ENCODE results near the gene ALX3. TPM values are rescaled to one million over a fixed set of nuclear protein-coding genes. Genes with fewer than 3 reads are reported as not detected.
A peak's percentile ranks its signal among the peaks of the same experiment; 100 is the strongest.

The ALX3 gene
- total RNA-seq, result not detected
- polyA plus RNA-seq (2013, experiment 1 of 2), result not detected
- not detected for polyA plus RNA-seq (2013, experiment 2 of 2)
- long read RNA-seq, experiment 1, result 0 reads
- long read RNA-seq, experiment 2, result 0 reads
- long read RNA-seq, experiment 3, partial matches to known transcripts, result 0 of 2 reads
- long read RNA-seq, experiment 3, other reads (novel, unspliced or antisense), result 2 of 2 reads
- long read RNA-seq, experiment 4, result 0 reads

DNA sequence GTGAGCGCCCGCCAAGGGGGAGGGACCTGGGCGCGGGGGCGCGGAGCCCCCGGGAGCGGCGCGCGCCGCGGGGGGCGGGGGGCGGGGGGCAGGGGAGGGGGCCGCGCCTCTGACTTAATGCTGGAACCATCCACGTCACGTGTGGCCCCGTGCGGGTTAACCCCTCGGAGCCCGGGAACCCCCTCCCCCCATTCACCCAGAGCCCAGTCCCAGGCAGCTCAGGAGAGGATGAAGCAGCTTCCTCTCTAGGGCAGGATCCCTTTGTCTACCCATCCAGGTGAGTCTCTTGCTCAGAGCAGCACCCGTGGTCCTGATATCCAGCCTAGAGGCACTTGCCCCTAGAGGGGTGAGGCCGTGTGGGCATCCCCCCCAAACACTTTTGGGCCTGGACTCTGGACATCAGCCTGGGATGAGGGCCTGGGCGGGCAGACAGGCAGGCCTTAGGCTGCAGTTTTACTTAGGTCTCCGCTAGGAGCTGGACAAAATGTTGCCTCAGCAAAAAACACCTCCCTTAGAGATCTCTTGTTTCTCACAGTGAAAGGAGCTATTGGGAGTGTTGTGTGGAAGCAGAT lies at the start of gene ALX3:
Gene ALX3, minus strand, starts transcription at position 2 of the 572 bp plus-strand sequence. CDS start 60 bp downstream, outside the sequence.
- Histone ChIP-seq H3K27ac (ENCODE audit: low read depth, low read length) (no peak within 1 kb of the TSS), H3K9me3 (ENCODE audit: control insufficient read depth, low read length) (no peaks in the 10 kb centered on the region), H3K4me1 (ENCODE audit: control insufficient read depth, insufficient read depth, low read length) (no peaks in the 10 kb centered on the region), H3K9ac (ENCODE audit: extremely low read depth, low read length, poor library complexity, severe bottlenecking) (no peak within 1 kb of the TSS), H3K27me3 (ENCODE audit: control insufficient read depth, insufficient read depth, low read length, poor library complexity, severe bottlenecking) (peaks cover 98% of the 10 kb centered on the region), H3K4me3 (ENCODE audit: low read length) (no peak within 1 kb of the TSS), H3K36me3 (ENCODE audit: control insufficient read depth, insufficient read depth, low read length) (no peaks in the 10 kb centered on the region)
- no peaks in the 10 kb centered on the region for H3K9me3 Mint-ChIP-seq
- 9 to 14% methylated on average over 2 to 27 of the region's 27 CpGs for WGBS, 2 experiments (ENCODE audit: insufficient coverage in 1 of 2, insufficient read length in 1 of 2)
- peak; percentile 72 for DNase-seq
- no peaks in the 10 kb centered on the region for H3K36me3 Mint-ChIP-seq (ENCODE audit: low read depth)
- TF ChIP-seq, protein P1, sequence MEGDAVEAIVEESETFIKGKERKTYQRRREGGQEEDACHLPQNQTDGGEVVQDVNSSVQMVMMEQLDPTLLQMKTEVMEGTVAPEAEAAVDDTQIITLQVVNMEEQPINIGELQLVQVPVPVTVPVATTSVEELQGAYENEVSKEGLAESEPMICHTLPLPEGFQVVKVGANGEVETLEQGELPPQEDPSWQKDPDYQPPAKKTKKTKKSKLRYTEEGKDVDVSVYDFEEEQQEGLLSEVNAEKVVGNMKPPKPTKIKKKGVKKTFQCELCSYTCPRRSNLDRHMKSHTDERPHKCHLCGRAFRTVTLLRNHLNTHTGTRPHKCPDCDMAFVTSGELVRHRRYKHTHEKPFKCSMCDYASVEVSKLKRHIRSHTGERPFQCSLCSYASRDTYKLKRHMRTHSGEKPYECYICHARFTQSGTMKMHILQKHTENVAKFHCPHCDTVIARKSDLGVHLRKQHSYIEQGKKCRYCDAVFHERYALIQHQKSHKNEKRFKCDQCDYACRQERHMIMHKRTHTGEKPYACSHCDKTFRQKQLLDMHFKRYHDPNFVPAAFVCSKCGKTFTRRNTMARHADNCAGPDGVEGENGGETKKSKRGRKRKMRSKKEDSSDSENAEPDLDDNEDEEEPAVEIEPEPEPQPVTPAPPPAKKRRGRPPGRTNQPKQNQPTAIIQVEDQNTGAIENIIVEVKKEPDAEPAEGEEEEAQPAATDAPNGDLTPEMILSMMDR (conservative IDR thresholded peaks at IDR 0.05), result no peak
- peaks cover 9% of the 10 kb centered on the region for H3K4me1 Mint-ChIP-seq
- H3K27ac Mint-ChIP-seq, result no peak within 1 kb of the TSS
- H3K27me3 Mint-ChIP-seq (ENCODE audit: insufficient read depth), result peaks cover 93% of the 10 kb centered on the region
- H3K4me3 Mint-ChIP-seq, result peak within 1 kb of the TSS; percentile 47

DNA sequence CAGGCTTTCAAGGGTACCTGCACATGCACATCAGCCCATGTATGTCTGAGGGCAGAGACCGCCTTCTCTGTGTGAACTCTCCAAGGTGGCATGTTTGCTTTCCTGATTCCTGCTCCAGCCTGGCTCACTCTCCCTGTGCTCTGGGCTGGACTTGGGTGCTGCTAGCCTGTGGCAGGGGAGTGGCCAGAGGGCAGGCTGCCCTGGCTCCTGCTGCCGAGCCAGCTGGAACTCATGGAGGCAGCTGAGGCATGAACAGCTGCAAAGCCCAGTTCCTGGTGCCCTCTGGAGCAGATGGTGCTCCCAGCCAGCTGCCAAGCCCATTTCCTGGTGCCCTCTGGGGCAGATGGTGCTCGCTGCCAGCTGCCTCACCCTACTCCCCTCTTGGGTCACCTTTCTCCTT lies 49.4 kb upstream of the ALX3 start:
- TF ChIP-seq, protein P1 (conservative IDR thresholded peaks at IDR 0.05), result no peak
- no peaks in the 10 kb centered on the region for H3K4me1 Mint-ChIP-seq
- no peaks in the 10 kb centered on the region for H3K27me3 ChIP-seq (ENCODE audit: control insufficient read depth, insufficient read depth, low read length, poor library complexity, severe bottlenecking)
- H3K9me3 ChIP-seq (ENCODE audit: control insufficient read depth, low read length), result peaks cover 6% of the 10 kb centered on the region
- H3K36me3 Mint-ChIP-seq (ENCODE audit: low read depth), result peaks cover 4% of the 10 kb centered on the region
- no peak overlapping the region for H3K4me3 Mint-ChIP-seq
- no peaks in the 10 kb centered on the region for H3K4me1 ChIP-seq (ENCODE audit: control insufficient read depth, insufficient read depth, low read length)
- no peak overlapping the region for H3K9ac ChIP-seq (ENCODE audit: extremely low read depth, low read length, poor library complexity, severe bottlenecking)
- no peak overlapping the region for H3K27ac ChIP-seq (ENCODE audit: low read depth, low read length)
- DNase-seq, result no peak
- 97 to 100% methylated on average over 1 to 2 of the region's 3 CpGs for WGBS, 2 experiments (ENCODE audit: insufficient coverage in 1 of 2, insufficient read length in 1 of 2)
- no peak overlapping the region for H3K4me3 ChIP-seq (ENCODE audit: low read length)
- no peaks in the 10 kb centered on the region for H3K36me3 ChIP-seq (ENCODE audit: control insufficient read depth, insufficient read depth, low read length)
- peaks cover 27% of the 10 kb centered on the region for H3K9me3 Mint-ChIP-seq
- no peak overlapping the region for H3K27ac Mint-ChIP-seq
- H3K27me3 Mint-ChIP-seq (ENCODE audit: insufficient read depth), result peaks cover 37% of the 10 kb centered on the region

GRCh38 chr1:110118636-110119396 lies 48.3 kb upstream of the ALX3 start:
- Histone ChIP-seq H3K36me3 (ENCODE audit: control insufficient read depth, insufficient read depth, low read length) (no peaks in the 10 kb centered on the region), H3K4me3 (ENCODE audit: low read length) (no peak overlapping the region), H3K4me1 (ENCODE audit: control insufficient read depth, insufficient read depth, low read length) (no peaks in the 10 kb centered on the region), H3K27ac (ENCODE audit: low read depth, low read length) (no peak overlapping the region), H3K27me3 (ENCODE audit: control insufficient read depth, insufficient read depth, low read length, poor library complexity, severe bottlenecking) (no peaks in the 10 kb centered on the region), H3K9me3 (ENCODE audit: control insufficient read depth, low read length) (peaks cover 5% of the 10 kb centered on the region), H3K9ac (ENCODE audit: extremely low read depth, low read length, poor library complexity, severe bottlenecking) (no peak overlapping the region)
- peaks cover 24% of the 10 kb centered on the region for H3K9me3 Mint-ChIP-seq
- no peaks in the 10 kb centered on the region for H3K4me1 Mint-ChIP-seq
- DNase-seq, result no peak
- TF ChIP-seq, protein P1 (conservative IDR thresholded peaks at IDR 0.05), result no peak
- peaks cover 4% of the 10 kb centered on the region for H3K36me3 Mint-ChIP-seq (ENCODE audit: low read depth)
- H3K4me3 Mint-ChIP-seq, result no peak overlapping the region
- 73 to 79% methylated on average over 5 to 7 of the region's 7 CpGs for WGBS, 2 experiments (ENCODE audit: insufficient coverage in 1 of 2, insufficient read length in 1 of 2)
- no peak overlapping the region for H3K27ac Mint-ChIP-seq
- H3K27me3 Mint-ChIP-seq (ENCODE audit: insufficient read depth), result peaks cover 36% of the 10 kb centered on the region

Data from endodermal cell (in vitro differentiated cells).